H1 (cell line): ENCODE data around the gene NEBL. TPM values are rescaled to one million over a fixed set of nuclear protein-coding genes. Genes with fewer than 3 reads are reported as not detected.

Source experiments
- CTCF ChIA-PET: fragments of 300-600 bp; sonication (Branson Sonifier 250); formaldehyde crosslinking; loops from one replicate; lab custom pipeline; 2021; ENCODE audit not compliant: partially characterized antibody; lab: Charles Lee
- POLR2A ChIA-PET: fragments of 300-600 bp; sonication (Branson Sonifier 250); formaldehyde crosslinking; loops from one replicate; lab custom pipeline; 2021; ENCODE audit warnings: inconsistent platforms; ENCODE audit not compliant: partially characterized antibody; lab: Charles Lee
- DNase-seq, 2 experiments: peaks; one replicate each; pipeline versions ENCODE4 v3.0.0 to v3.0.0-alpha.2; 2010 to 2022; ENCODE audit warnings: low spot score in 2 of 2, low read depth in 1 of 2, mixed read lengths in 1 of 2
- FAIRE-seq: peaks from 2 replicates; lab custom pipeline; 2011; peaks lifted over from hg19 to GRCh38; lab: Jason Lieb, UNC
- H2AFZ ChIP-seq: 2 replicates; pipeline ENCODE4 v1.8.1; 2012; ENCODE audit warnings: low read length, inconsistent platforms
- H2AK5ac ChIP-seq: 2 replicates; pipeline ENCODE4 v1.6.1; 2013; ENCODE audit warnings: low read depth, low read length
- H2BK120ac ChIP-seq: replicated peaks from 2 replicates; pipeline ENCODE3; 2013; ENCODE audit warnings: low read depth, low read length, inconsistent platforms
- H2BK12ac ChIP-seq: 2 replicates; pipeline ENCODE4 v1.6.1; 2013; ENCODE audit warnings: low read depth, low read length
- H2BK15ac ChIP-seq: 2 replicates; pipeline ENCODE4 v1.6.1; 2013; ENCODE audit warnings: low read length
- H2BK20ac ChIP-seq: 2 replicates; pipeline ENCODE4 v1.6.1; 2013; ENCODE audit warnings: low read length
- H2BK5ac ChIP-seq: 2 replicates; pipeline ENCODE4 v1.6.1; 2013; ENCODE audit warnings: low read depth, low read length
- H3K14ac ChIP-seq: 2 replicates; pipeline ENCODE4 v1.6.1; 2013; ENCODE audit warnings: inconsistent platforms; ENCODE audit not compliant: insufficient read length
- H3K18ac ChIP-seq: 2 replicates; pipeline ENCODE4 v1.6.1; 2013; ENCODE audit warnings: low read length; ENCODE audit errors: extremely low read depth
- H3K23ac ChIP-seq: 2 replicates; pipeline ENCODE4 v1.6.1; 2013; ENCODE audit warnings: inconsistent platforms; ENCODE audit not compliant: insufficient read length
- H3K23me2 ChIP-seq: 2 replicates; pipeline ENCODE4 v1.6.1; 2013; ENCODE audit warnings: low read depth, low read length
- H3K27ac ChIP-seq: 2 replicates; pipeline ENCODE4 v1.6.1; 2011; ENCODE audit warnings: low read depth, low read length, inconsistent platforms
- H3K27me3 ChIP-seq, 4 experiments: replicated peaks in 1 of 4; 1 replicate in 1 of 4; 2 replicates in 3 of 4; pipeline versions ENCODE4 v1.6.1 to v1.8.1; 2011 to 2013; ENCODE audit warnings: low read length in 3 of 4, mild to moderate bottlenecking in 3 of 4, inconsistent platforms in 2 of 4, mixed read lengths in 2 of 4, moderate library complexity in 1 of 4; ENCODE audit not compliant: control insufficient read depth in 3 of 4, insufficient read depth in 3 of 4; ENCODE audit errors: extremely low read depth in 1 of 4
- H3K36me3 ChIP-seq, 4 experiments: 2 replicates each; pipeline versions ENCODE4 v1.6.1 to v1.8.1; 2011 to 2013; ENCODE audit warnings: mild to moderate bottlenecking in 4 of 4, low read length in 3 of 4, moderate library complexity in 2 of 4, control low read depth in 1 of 4, inconsistent platforms in 1 of 4; ENCODE audit not compliant: insufficient read depth in 4 of 4, control insufficient read depth in 2 of 4
- H3K4ac ChIP-seq: replicated peaks from 2 replicates; pipeline ENCODE3; 2013; ENCODE audit warnings: low read length, low read depth, mixed read lengths, inconsistent platforms; ENCODE audit not compliant: insufficient read length
- H3K4me1 ChIP-seq, 4 experiments: replicated peaks in 1 of 4; 1 replicate in 1 of 4; 2 replicates in 3 of 4; pipeline versions ENCODE4 v1.6.1 to v1.8.1; 2011 to 2013; ENCODE audit warnings: low read length in 3 of 4, inconsistent platforms in 2 of 4, mixed read lengths in 1 of 4; ENCODE audit not compliant: insufficient read depth in 4 of 4, control insufficient read depth in 3 of 4
- H3K4me2 ChIP-seq, 2 experiments: 2 replicates each; pipeline versions ENCODE4 v1.6.1 to v1.8.1; 2011 to 2013; ENCODE audit warnings: low read depth in 2 of 2, low read length in 2 of 2, control low read depth in 1 of 2, inconsistent platforms in 1 of 2, mild to moderate bottlenecking in 1 of 2; ENCODE audit not compliant: insufficient read depth in 1 of 2
- H3K4me3 ChIP-seq, 4 experiments: fragments of 200-600, 300-600 bp in 1 of 4; sonication (generic), shearing (Covaris generic), sonication (Bioruptor Twin) in 1 of 4; 2 replicates each; pipeline versions ENCODE4 v1.5.1 to v1.8.1; 2011 to 2016; ENCODE audit warnings: low read length in 4 of 4, low read depth in 3 of 4, control low read depth in 2 of 4, inconsistent platforms in 2 of 4, mild to moderate bottlenecking in 2 of 4, mixed read lengths in 1 of 4, moderate library complexity in 1 of 4; ENCODE audit not compliant: insufficient read depth in 2 of 4; ENCODE audit errors: extremely low read depth in 1 of 4
- H3K56ac ChIP-seq: replicated peaks from 2 replicates; pipeline ENCODE3; 2013; ENCODE audit warnings: low read depth, mild to moderate bottlenecking, mixed read lengths, low read length, inconsistent platforms; ENCODE audit not compliant: insufficient read length
- H3K79me1 ChIP-seq: 2 replicates; pipeline ENCODE4 v1.6.1; 2013; ENCODE audit warnings: low read depth, low read length, control low read depth
- H3K79me2 ChIP-seq, 2 experiments: 2 replicates each; pipeline versions ENCODE4 v1.6.1 to v1.8.1; 2012 to 2013; ENCODE audit warnings: low read length in 2 of 2, mild to moderate bottlenecking in 2 of 2, inconsistent platforms in 1 of 2; ENCODE audit not compliant: insufficient read depth in 2 of 2, control insufficient read depth in 1 of 2
- H3K9ac ChIP-seq, 4 experiments: replicated peaks in 1 of 4; 1 replicate in 1 of 4; 2 replicates in 3 of 4; pipeline versions ENCODE4 v1.6.1 to v1.8.1; 2011 to 2013; ENCODE audit warnings: low read depth in 3 of 4, low read length in 3 of 4, control low read depth in 2 of 4, mild to moderate bottlenecking in 2 of 4, moderate library complexity in 2 of 4, inconsistent platforms in 1 of 4; ENCODE audit errors: extremely low read depth in 1 of 4
- H3K9me3 ChIP-seq, 2 experiments: 2 replicates each; pipeline versions ENCODE4 v1.6.1 to v1.8.1; 2012 to 2013; ENCODE audit warnings: mild to moderate bottlenecking in 2 of 2, moderate library complexity in 2 of 2, control low read depth in 1 of 2, inconsistent platforms in 1 of 2, low read depth in 1 of 2, low read length in 1 of 2, mixed read lengths in 1 of 2; ENCODE audit not compliant: insufficient read depth in 2 of 2
- H4K20me1 ChIP-seq, 2 experiments: replicated peaks in 1 of 2; 2 replicates each; pipeline versions ENCODE3 to v1.8.1; 2011 to 2013; ENCODE audit warnings: inconsistent platforms in 2 of 2, low read length in 2 of 2, mild to moderate bottlenecking in 1 of 2; ENCODE audit not compliant: insufficient read depth in 2 of 2, control insufficient read depth in 1 of 2
- H4K5ac ChIP-seq: 2 replicates; pipeline ENCODE4 v1.6.1; 2013; ENCODE audit warnings: low read length, low read depth, mixed read lengths, inconsistent platforms; ENCODE audit not compliant: insufficient read length
- H4K8ac ChIP-seq: 2 replicates; pipeline ENCODE4 v1.8.0; 2013; ENCODE audit warnings: mild to moderate bottlenecking, moderate library complexity, low read length, inconsistent platforms; ENCODE audit not compliant: insufficient read depth; ENCODE audit errors: extremely low read depth
- H4K91ac ChIP-seq: replicated peaks from 2 replicates; pipeline ENCODE3; 2013; ENCODE audit warnings: low read length, mixed read lengths, inconsistent platforms; ENCODE audit not compliant: insufficient read length
- CREB1 ChIP-seq: IDR thresholded peaks from 2 replicates; pipeline ENCODE4 v1.6.1; 2012; ENCODE audit warnings: inconsistent platforms
- CTBP2 ChIP-seq: IDR thresholded peaks from 2 replicates; pipeline ENCODE4 v1.7.0; 2011; ENCODE audit warnings: borderline replicate concordance, mild to moderate bottlenecking, moderate library complexity, mixed read lengths, low read length; ENCODE audit not compliant: insufficient read depth, insufficient read length
- EP300 ChIP-seq, 2 experiments: IDR thresholded peaks; 1 replicate in 1 of 2; 2 replicates in 1 of 2; pipeline ENCODE4 v1.6.1; 2011 to 2012; ENCODE audit warnings: low read depth in 2 of 2, low read length in 2 of 2, mild to moderate bottlenecking in 2 of 2, borderline replicate concordance in 1 of 2, inconsistent platforms in 1 of 2, moderate library complexity in 1 of 2
- ZNF274 ChIP-seq: IDR thresholded peaks from 2 replicates; pipeline ENCODE4 v1.7.0; 2012; ENCODE audit warnings: low read length, borderline replicate concordance; ENCODE audit errors: extremely low read depth
- WGBS, 2 experiments: shearing (Covaris generic) in 1 of 2; methylation state at CpG; one replicate each; pipeline versions ENCODE4 v1.1.6 to v1.1.7; 2013 to 2015; ENCODE audit warnings: low lambda C conversion rate in 2 of 2, mixed read lengths in 2 of 2, inconsistent platforms in 1 of 2, low coverage in 1 of 2, missing lambda C conversion rate in 1 of 2; ENCODE audit not compliant: insufficient replicate concordance in 2 of 2, insufficient coverage in 1 of 2, insufficient read length in 1 of 2; ENCODE audit errors: extremely low coverage in 1 of 2, missing lambda C conversion rate in 1 of 2; 5-methylcytosine and 5-hydroxymethylcytosine counted together
- polyA plus RNA-seq, 7 experiments: library from polyadenylated mRNA; depleted of rRNA in 3 of 7; stranded (reverse) in 5 of 7; unstranded in 2 of 7; fragments of >200 nt in 5 of 7; fragments of 200-250 nt in 2 of 7; gene quantifications; 1 replicate in 5 of 7; 2 replicates in 1 of 7; 4 replicates in 1 of 7; pipeline versions ENCODE4 v1.2.1 to v1.2.3, GENCODE V29; 2011 to 2013; ENCODE audit warnings: missing spikeins in 2 of 7, mixed read lengths in 2 of 7
- total RNA-seq: library from RNA; stranded (reverse); fragmentation: NEBNext Ultra II Directional; extraction: Animal tissue kit (Norgen Biotek cat#: 25700); gene quantifications from 2 replicates; pipeline ENCODE4 v1.2.1, GENCODE V29; 2021

Gene NEBL
- total and polyA plus RNA-seq, 2 of the 8 experiments (the other 6 are each of a cell fraction or from before 2014, with no cell fraction given), result 7.5 to 10.5 TPM

- H2BK20ac ChIP-seq, result no peak overlapping the region
- H3K79me1 ChIP-seq, result no peaks in the 10 kb centered on the region
- ChIA-PET CTCF (interaction anchor here (1.2 kb wide), 1 partner anchor 18 kb away, joined by 3 read pairs; no protein-coding TSS in a partner anchor), POLR2A (no interaction called here)
- no peak overlapping the region for H2BK5ac ChIP-seq
- H4K8ac ChIP-seq, result no peak overlapping the region
- TF ChIP-seq EP300 (IDR thresholded peaks at IDR 0.05; ENCODE audit: borderline replicate concordance in 1 of 2, low read depth in 2 of 2, low read length in 2 of 2) (no peak), CTBP2 (no peak), ZNF274 (no peak), CREB1 (no peak)
- no peak overlapping the region for H3K27ac ChIP-seq
- no peak overlapping the region for H2BK12ac ChIP-seq
- no peak overlapping the region for H3K14ac ChIP-seq
- no peak overlapping the region for H3K56ac ChIP-seq
- no peak overlapping the region for H2BK120ac ChIP-seq
- H2BK15ac ChIP-seq, result no peak overlapping the region
- H4K91ac ChIP-seq, result no peak overlapping the region
- no peak overlapping the region for H4K5ac ChIP-seq
- FAIRE-seq (no peak), DNase-seq (no peak)
- no peak overlapping the region for H2AFZ ChIP-seq
- no peak overlapping the region for H3K4ac ChIP-seq
- H3K9me3 ChIP-seq, result peaks cover 0 to 4% of the 10 kb centered on the region in 2 experiments; a peak in 1 of 4 replicates
- no peaks in the 10 kb centered on the region for H3K4me1 ChIP-seq
- 93% methylated on average over 7 of the region's 7 CpGs; no CpG with 5 or more reads in 1 of the 2 experiments for WGBS, 2 experiments
- H3K18ac ChIP-seq, result no peak overlapping the region
- H3K4me3 ChIP-seq, result no peak overlapping the region
- no peaks in the 10 kb centered on the region for H4K20me1 ChIP-seq
- no peaks in the 10 kb centered on the region for H3K27me3 ChIP-seq
- no peak overlapping the region for H3K23ac ChIP-seq
- no peaks in the 10 kb centered on the region for H3K79me2 ChIP-seq
- no peak overlapping the region for H3K4me2 ChIP-seq
- H3K36me3 ChIP-seq, result no peaks in the 10 kb centered on the region
- no peak overlapping the region for H3K9ac ChIP-seq
- H3K23me2 ChIP-seq, result no peaks in the 10 kb centered on the region
- H2AK5ac ChIP-seq, result no peak overlapping the region
Measured at GRCh38 chr10:20746856-20747255, 150.3 kb downstream of the NEBL start.
